Kidney epithelial cell (primary cell): ENCODE measurements around the gene SCML2. TPM values are rescaled to one million over a fixed set of nuclear protein-coding genes. Genes with fewer than 3 reads are reported as not detected.
"Not testable (repeated sequence)": the region's sequence is repeated elsewhere in the genome, so short reads cannot be mapped to it uniquely, and the experiment has no call there.

ENCODE experiments used
- DNase-seq: peaks from one replicate; pipeline ENCODE4 v3.0.0-alpha.2; 2010; ENCODE audit warnings: low read depth
- H3K27me3 ChIP-seq: 2 replicates; pipeline ENCODE4 v1.6.0; 2011; ENCODE audit warnings: low read length; ENCODE audit not compliant: control insufficient read depth, insufficient read depth
- H3K36me3 ChIP-seq: 2 replicates; pipeline ENCODE4 v1.5.1; 2011; ENCODE audit warnings: low read length; ENCODE audit not compliant: control insufficient read depth, insufficient read depth
- H3K4me3 ChIP-seq: 2 replicates; pipeline ENCODE4 v1.5.1; 2011; ENCODE audit warnings: low read depth, mild to moderate bottlenecking, control low read depth, low read length
- CTCF ChIP-seq: IDR thresholded peaks from 2 replicates; pipeline ENCODE4 v1.5.1; 2011; ENCODE audit warnings: mild to moderate bottlenecking, moderate library complexity, low read length, control low read depth, inconsistent platforms; ENCODE audit not compliant: insufficient read depth, poor library complexity, severe bottlenecking
- total RNA-seq: library from RNA; depleted of rRNA; stranded (reverse); fragments of >200 nt; gene quantifications from 2 replicates; pipeline ENCODE4 v1.2.3, GENCODE V29; 2015

Gene SCML2
- total RNA-seq, 1 donor from 2014 or later = 1.5 TPM

GRCh38 chrX:18377796-18378195 lies 23.3 kb upstream of the SCML2 start:
- Histone ChIP-seq H3K36me3 (no peaks in the 10 kb centered on the region), H3K4me3 (no peak overlapping the region), H3K27me3 (no peaks in the 10 kb centered on the region)
- no peak for DNase-seq
- peak; percentile 56 for TF ChIP-seq CTCF

- not testable (repeated sequence) for H3K27me3 ChIP-seq, DNase-seq, H3K4me3 ChIP-seq, H3K36me3 ChIP-seq
Observed at GRCh38 chrX:18375131-18375805, 20.8 kb upstream of the SCML2 start.

DNA sequence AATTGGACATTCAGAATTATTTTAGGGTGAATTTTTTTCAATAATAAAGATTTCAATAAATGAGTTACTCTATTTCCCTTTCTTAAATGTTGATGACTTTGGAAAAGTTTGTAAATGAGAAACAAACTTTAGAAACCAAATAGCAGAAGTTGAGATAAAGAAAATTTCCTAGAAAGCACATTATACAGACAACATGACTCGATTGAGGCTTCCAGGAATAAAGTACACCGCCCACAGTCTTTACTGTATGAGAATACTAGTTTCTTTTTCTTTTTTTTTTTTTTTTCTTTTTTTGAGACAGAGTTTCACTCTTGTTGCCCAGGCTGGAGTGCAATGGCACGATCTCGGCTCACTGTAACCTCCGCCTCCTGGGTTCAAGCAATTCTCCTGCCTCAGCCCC lies 14.6 kb upstream of the SCML2 start:
- not testable (repeated sequence) for H3K27me3 ChIP-seq, DNase-seq, H3K4me3 ChIP-seq, H3K36me3 ChIP-seq

- Histone ChIP-seq H3K27me3 (no peaks in the 10 kb centered on the region), H3K36me3 (no peaks in the 10 kb centered on the region), H3K4me3 (no peak overlapping the region)
- no peak for DNase-seq
- TF ChIP-seq CTCF = no peak
Observed at GRCh38 chrX:18368402-18368801, 13.9 kb upstream of the SCML2 start.

GRCh38 chrX:18360867-18361266 lies 6.4 kb upstream of the SCML2 start:
- TF ChIP-seq CTCF = no peak
- DNase-seq = no peak
- H3K4me3 ChIP-seq = no peak overlapping the region
- no peaks in the 10 kb centered on the region for H3K27me3 ChIP-seq
- no peaks in the 10 kb centered on the region for H3K36me3 ChIP-seq

DNA sequence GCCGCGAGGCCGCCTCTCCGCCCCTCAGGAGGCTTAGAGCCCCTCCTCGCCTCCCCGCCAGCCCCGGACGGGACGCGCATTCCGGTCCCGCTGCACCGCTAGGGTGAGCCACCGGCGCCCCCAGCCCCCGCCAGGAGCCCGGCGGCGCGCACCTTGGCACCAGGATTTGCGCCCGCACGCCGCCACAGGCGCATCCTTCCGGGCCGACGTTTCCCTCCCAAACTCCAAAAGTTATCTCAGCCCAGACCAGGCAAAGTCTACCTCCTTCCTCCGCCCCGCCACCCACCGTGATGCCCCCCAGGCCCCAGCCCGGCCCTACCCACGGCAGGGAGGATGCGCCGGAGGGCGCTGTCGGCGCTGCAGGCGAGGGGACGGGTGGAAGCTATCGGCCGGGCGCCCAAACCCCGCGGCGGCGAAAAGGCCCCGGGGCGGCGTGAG lies 538 bp downstream of the SCML2 start:
- H3K4me3 ChIP-seq = peak overlapping the region; percentile 44
- no peaks in the 10 kb centered on the region for H3K36me3 ChIP-seq
- no peak for DNase-seq
- peaks cover 9% of the 10 kb centered on the region for H3K27me3 ChIP-seq
- TF ChIP-seq CTCF = peak; percentile 24

DNA sequence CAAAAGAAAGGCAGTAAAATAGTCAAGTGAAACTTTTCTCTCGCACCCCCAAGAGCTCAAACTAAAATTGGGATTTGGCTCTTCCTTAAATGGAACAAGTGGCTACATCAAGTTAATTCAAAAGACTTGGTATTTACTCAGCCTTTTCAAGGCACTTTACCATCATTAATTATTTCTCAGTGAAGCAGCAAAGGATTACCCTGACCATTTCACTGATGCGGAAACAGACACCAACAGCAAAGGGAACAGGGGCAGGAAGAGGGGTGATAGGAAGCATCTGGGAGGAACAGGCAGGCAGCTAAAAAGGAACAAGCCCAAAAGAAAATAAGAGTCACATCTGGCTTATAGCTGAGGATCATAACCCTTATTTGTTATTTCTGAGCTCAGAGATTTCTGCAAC lies 2.7 kb downstream of the SCML2 start:
- no peak for TF ChIP-seq CTCF
- H3K4me3 ChIP-seq = no peak overlapping the region
- no peak for DNase-seq

More for the DNA sequence above, 2.7 kb downstream of the SCML2 start:
- peaks cover 9% of the 10 kb centered on the region for H3K27me3 ChIP-seq
- no peaks in the 10 kb centered on the region for H3K36me3 ChIP-seq
